Osteoblast (primary cell): ENCODE measurements around the gene VPS13D. TPM values are rescaled to one million over a fixed set of nuclear protein-coding genes. Genes with fewer than 3 reads are reported as not detected.

Source experiments
- DNase-seq: peaks from one replicate; pipeline ENCODE4 v3.0.0; 2011; ENCODE audit warnings: low spot score, mixed read lengths; ENCODE audit not compliant: insufficient read length; ENCODE audit errors: missing footprints
- H2AFZ ChIP-seq: 2 replicates; pipeline ENCODE4 v1.6.0; 2011; ENCODE audit warnings: mild to moderate bottlenecking, low read length
- H3K27ac ChIP-seq: 2 replicates; pipeline ENCODE4 v1.5.1; 2011; ENCODE audit warnings: mild to moderate bottlenecking, low read depth, low read length, moderate library complexity
- H3K27me3 ChIP-seq: 2 replicates; pipeline ENCODE4 v1.6.0; 2012; ENCODE audit warnings: mild to moderate bottlenecking, control low read depth, inconsistent platforms, low read length, moderate library complexity; ENCODE audit not compliant: insufficient read depth
- H3K36me3 ChIP-seq: 2 replicates; pipeline ENCODE4 v1.5.1; 2011; ENCODE audit warnings: mild to moderate bottlenecking, low read length, control low read depth, moderate library complexity; ENCODE audit not compliant: insufficient read depth
- H3K4me1 ChIP-seq: 2 replicates; pipeline ENCODE4 v1.5.1; 2011; ENCODE audit warnings: mild to moderate bottlenecking, low read length, control low read depth, moderate library complexity; ENCODE audit not compliant: insufficient read depth
- H3K4me2 ChIP-seq: 2 replicates; pipeline ENCODE4 v1.6.0; 2011; ENCODE audit warnings: mild to moderate bottlenecking, low read length; ENCODE audit not compliant: insufficient read depth
- H3K4me3 ChIP-seq: fragments of 200-600 bp; sonication (generic); 3 replicates; pipeline ENCODE4 v1.5.1; 2012; ENCODE audit warnings: mild to moderate bottlenecking, low read length, inconsistent platforms; ENCODE audit not compliant: insufficient read depth
- H3K79me2 ChIP-seq: 2 replicates; pipeline ENCODE4 v1.6.0; 2012; ENCODE audit warnings: mild to moderate bottlenecking, low read length, control low read depth, inconsistent platforms; ENCODE audit not compliant: insufficient read depth
- H3K9me3 ChIP-seq: 2 replicates; pipeline ENCODE4 v1.5.1; 2011; ENCODE audit warnings: low read depth, low read length, control low read depth
- H4K20me1 ChIP-seq: 2 replicates; pipeline ENCODE4 v1.6.0; 2012; ENCODE audit warnings: mild to moderate bottlenecking, low read length, control low read depth; ENCODE audit not compliant: insufficient read depth
- total RNA-seq: library from RNA; depleted of rRNA; stranded (reverse); fragments of >200 nt; gene quantifications from 2 replicates; pipeline ENCODE4 v1.2.3, GENCODE V29; 2012
- TF ChIP-seq, protein P1 (sequence below): IDR thresholded peaks from 2 replicates; pipeline ENCODE4 v1.5.1; 2011; ENCODE audit warnings: mild to moderate bottlenecking, low read depth, low read length, moderate library complexity; ENCODE audit errors: extremely low read depth

Gene VPS13D
- total RNA-seq, 1 donor, result 48.5 TPM

DNA sequence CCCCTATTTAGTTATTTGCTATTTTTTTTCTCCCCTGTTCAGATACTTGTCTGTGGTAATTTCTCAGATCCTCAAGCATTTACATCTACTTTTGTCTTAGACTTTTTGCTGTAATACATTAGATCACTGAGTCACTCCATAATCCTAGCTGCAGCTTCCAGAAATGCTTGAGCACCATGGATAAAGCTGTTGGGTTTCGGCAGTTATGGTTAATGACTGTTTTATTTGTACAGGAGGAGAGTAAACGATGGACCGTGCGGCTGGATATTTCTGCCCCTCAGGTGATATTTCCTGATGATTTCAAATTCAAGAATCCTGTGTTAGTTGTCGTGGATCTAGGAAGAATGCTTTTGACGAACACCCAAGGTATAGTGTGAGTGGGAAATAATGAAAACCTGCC lies 42.9 kb downstream of the VPS13D start:
- Histone ChIP-seq H3K27ac (no peak overlapping the region), H2AFZ (no peak overlapping the region), H3K27me3 (no peaks in the 10 kb centered on the region), H3K79me2 (no peaks in the 10 kb centered on the region), H3K4me1 (no peaks in the 10 kb centered on the region), H3K9me3 (no peaks in the 10 kb centered on the region), H3K4me2 (no peak overlapping the region), H3K36me3 (peaks cover 65% of the 10 kb centered on the region), H4K20me1 (no peaks in the 10 kb centered on the region), H3K4me3 (no peak overlapping the region)
- DNase-seq, result no peak
- TF ChIP-seq, protein P1, sequence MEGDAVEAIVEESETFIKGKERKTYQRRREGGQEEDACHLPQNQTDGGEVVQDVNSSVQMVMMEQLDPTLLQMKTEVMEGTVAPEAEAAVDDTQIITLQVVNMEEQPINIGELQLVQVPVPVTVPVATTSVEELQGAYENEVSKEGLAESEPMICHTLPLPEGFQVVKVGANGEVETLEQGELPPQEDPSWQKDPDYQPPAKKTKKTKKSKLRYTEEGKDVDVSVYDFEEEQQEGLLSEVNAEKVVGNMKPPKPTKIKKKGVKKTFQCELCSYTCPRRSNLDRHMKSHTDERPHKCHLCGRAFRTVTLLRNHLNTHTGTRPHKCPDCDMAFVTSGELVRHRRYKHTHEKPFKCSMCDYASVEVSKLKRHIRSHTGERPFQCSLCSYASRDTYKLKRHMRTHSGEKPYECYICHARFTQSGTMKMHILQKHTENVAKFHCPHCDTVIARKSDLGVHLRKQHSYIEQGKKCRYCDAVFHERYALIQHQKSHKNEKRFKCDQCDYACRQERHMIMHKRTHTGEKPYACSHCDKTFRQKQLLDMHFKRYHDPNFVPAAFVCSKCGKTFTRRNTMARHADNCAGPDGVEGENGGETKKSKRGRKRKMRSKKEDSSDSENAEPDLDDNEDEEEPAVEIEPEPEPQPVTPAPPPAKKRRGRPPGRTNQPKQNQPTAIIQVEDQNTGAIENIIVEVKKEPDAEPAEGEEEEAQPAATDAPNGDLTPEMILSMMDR, result no peak

DNA sequence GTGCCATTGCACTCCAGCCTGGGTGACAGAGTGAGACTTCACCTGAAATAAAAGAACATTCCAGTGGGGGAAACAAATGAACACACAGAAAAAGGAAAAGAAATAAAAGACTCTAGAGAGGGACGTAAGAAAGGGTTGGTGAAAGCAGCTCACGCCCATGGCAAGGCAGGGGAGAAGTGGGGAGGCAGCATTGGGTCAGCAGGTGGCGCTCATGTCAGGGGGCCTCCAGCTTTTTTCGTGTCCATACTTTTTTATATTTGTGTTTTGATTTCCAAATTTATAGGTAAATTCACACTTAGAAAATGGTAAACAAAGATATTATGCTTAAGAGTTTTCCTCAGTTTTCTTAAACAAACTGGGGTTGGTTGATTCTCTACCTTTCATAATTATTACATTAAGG lies 45.5 kb downstream of the VPS13D start:
- Histone ChIP-seq H3K4me2 (no peak overlapping the region), H3K4me1 (no peaks in the 10 kb centered on the region), H3K27ac (no peak overlapping the region), H3K79me2 (no peaks in the 10 kb centered on the region), H4K20me1 (no peaks in the 10 kb centered on the region), H2AFZ (no peak overlapping the region), H3K36me3 (peaks cover 57% of the 10 kb centered on the region), H3K4me3 (no peak overlapping the region), H3K9me3 (no peaks in the 10 kb centered on the region), H3K27me3 (no peaks in the 10 kb centered on the region)
- DNase-seq, result peak; percentile 62
- TF ChIP-seq, protein P1, result peak; percentile 85

DNA sequence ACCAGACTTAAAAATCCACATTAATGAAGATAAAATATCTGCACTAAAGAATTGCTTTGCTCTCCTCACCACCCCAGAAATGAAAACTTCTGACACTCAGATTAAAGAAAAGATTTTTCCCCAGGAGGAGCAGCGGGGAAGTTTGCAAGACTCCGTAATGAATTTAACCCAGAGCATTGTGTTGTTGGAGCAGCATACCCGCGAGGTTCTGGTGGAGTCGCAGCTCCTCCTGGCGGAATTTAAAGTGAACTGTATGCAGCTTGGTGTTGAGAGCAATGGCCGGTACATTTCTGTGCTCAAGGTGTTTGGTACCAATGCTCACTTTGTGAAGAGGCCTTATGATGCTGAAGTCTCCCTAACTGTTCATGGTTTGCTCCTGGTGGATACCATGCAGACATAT lies 46.4 kb downstream of the VPS13D start:
- DNase-seq, result peak; percentile 21
- Histone ChIP-seq H3K36me3 (peaks cover 49% of the 10 kb centered on the region), H3K27me3 (no peaks in the 10 kb centered on the region), H3K79me2 (peaks cover 2% of the 10 kb centered on the region), H3K4me2 (no peak overlapping the region), H3K4me1 (no peaks in the 10 kb centered on the region), H3K27ac (no peak overlapping the region), H4K20me1 (no peaks in the 10 kb centered on the region), H2AFZ (no peak overlapping the region), H3K9me3 (no peaks in the 10 kb centered on the region), H3K4me3 (no peak overlapping the region)
- TF ChIP-seq, protein P1, result peak; percentile 52

DNA sequence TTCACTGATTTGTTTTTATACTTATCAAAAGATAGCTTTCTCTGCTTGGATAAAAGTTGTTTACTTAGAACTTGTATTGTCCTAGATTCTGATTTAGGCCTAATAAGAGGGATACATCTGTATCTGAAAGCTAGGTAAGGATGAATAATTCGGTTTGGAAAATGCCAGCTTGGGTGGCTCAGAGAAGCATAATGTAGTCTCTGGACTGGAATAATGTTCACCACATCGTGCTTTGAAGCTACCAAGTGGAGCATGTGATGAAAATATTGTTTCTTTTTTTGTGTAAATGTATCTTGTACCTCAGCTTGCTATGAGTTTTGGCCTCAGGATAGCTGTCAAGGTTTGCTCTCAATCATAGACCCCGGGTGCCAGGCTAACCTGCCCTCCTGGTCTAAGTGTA lies 49.2 kb downstream of the VPS13D start:
- no peak overlapping the region for H3K4me3 ChIP-seq
- peaks cover 2% of the 10 kb centered on the region for H3K79me2 ChIP-seq
- H3K36me3 ChIP-seq, result peaks cover 53% of the 10 kb centered on the region
- no peak overlapping the region for H3K4me2 ChIP-seq
- H2AFZ ChIP-seq, result no peak overlapping the region
- no peaks in the 10 kb centered on the region for H3K27me3 ChIP-seq
- H3K9me3 ChIP-seq, result no peaks in the 10 kb centered on the region
- H3K27ac ChIP-seq, result no peak overlapping the region
- no peak for DNase-seq
- TF ChIP-seq, protein P1, result no peak
- no peaks in the 10 kb centered on the region for H3K4me1 ChIP-seq
- no peaks in the 10 kb centered on the region for H4K20me1 ChIP-seq
